IPS DF 6.9 (cell line): Measurements from ENCODE around the gene CD8B.

Source experiments
- DNase-seq: peaks from one replicate; pipeline ENCODE4 v3.0.0-alpha.2; 2013; ENCODE audit warnings: low read depth, low spot score
- H3K27ac ChIP-seq: one replicate; pipeline ENCODE4 v1.5.1; 2013; ENCODE audit warnings: low read length, control low read depth
- H3K27me3 ChIP-seq: 2 replicates; pipeline ENCODE4 v1.6.1; 2013; ENCODE audit warnings: mild to moderate bottlenecking, low read length; ENCODE audit not compliant: control insufficient read depth, insufficient read depth
- H3K36me3 ChIP-seq: 2 replicates; pipeline ENCODE4 v1.6.1; 2013; ENCODE audit warnings: low read length; ENCODE audit not compliant: control insufficient read depth, insufficient read depth
- H3K4me1 ChIP-seq: 2 replicates; pipeline ENCODE4 v1.6.1; 2013; ENCODE audit warnings: low read length; ENCODE audit not compliant: control insufficient read depth, insufficient read depth
- H3K4me3 ChIP-seq: 2 replicates; pipeline ENCODE4 v1.5.1; 2013; ENCODE audit warnings: mild to moderate bottlenecking, low read length
- H3K9me3 ChIP-seq: 2 replicates; pipeline ENCODE4 v1.6.1; 2013; ENCODE audit warnings: low read length, inconsistent platforms; ENCODE audit not compliant: control insufficient read depth, insufficient read depth
- WGBS: extraction: QIAGEN DNeasy Blood & Tissue Kit; methylation state at CpG from one replicate; pipeline ENCODE4 v1.1.7; 2013; ENCODE audit warnings: mixed read lengths, missing lambda C conversion rate; ENCODE audit not compliant: insufficient read length, insufficient coverage; 5-methylcytosine and 5-hydroxymethylcytosine counted together

CD8B gene

GRCh38 chr2:86787736-86788135 is 74.0 kb downstream of the CD8B start:
- Histone ChIP-seq H3K27ac (no peak overlapping the region), H3K27me3 (peaks cover 36% of the 10 kb centered on the region), H3K36me3 (no peaks in the 10 kb centered on the region), H3K4me1 (no peaks in the 10 kb centered on the region), H3K4me3 (no peak overlapping the region), H3K9me3 (no peaks in the 10 kb centered on the region)
- no CpG with 5 or more reads among the region's 2 CpGs for WGBS
- no peak for DNase-seq

GRCh38 chr2:86786001-86786536 is 75.6 kb downstream of the CD8B start:
- H3K4me1 ChIP-seq: no peaks in the 10 kb centered on the region
- no peak overlapping the region for H3K4me3 ChIP-seq
- DNase-seq: no peak
- peaks cover 28% of the 10 kb centered on the region for H3K27me3 ChIP-seq
- no peaks in the 10 kb centered on the region for H3K36me3 ChIP-seq
- H3K9me3 ChIP-seq: no peaks in the 10 kb centered on the region
- WGBS: no CpG with 5 or more reads among the region's 10 CpGs
- H3K27ac ChIP-seq: no peak overlapping the region

GRCh38 chr2:86785456-86785855 is 76.2 kb downstream of the CD8B start:
- Histone ChIP-seq H3K4me3 (no peak overlapping the region), H3K36me3 (no peaks in the 10 kb centered on the region), H3K27me3 (peaks cover 23% of the 10 kb centered on the region), H3K4me1 (no peaks in the 10 kb centered on the region), H3K27ac (no peak overlapping the region), H3K9me3 (no peaks in the 10 kb centered on the region)
- WGBS: no CpG with 5 or more reads among the region's 9 CpGs
- DNase-seq: no peak

DNA sequence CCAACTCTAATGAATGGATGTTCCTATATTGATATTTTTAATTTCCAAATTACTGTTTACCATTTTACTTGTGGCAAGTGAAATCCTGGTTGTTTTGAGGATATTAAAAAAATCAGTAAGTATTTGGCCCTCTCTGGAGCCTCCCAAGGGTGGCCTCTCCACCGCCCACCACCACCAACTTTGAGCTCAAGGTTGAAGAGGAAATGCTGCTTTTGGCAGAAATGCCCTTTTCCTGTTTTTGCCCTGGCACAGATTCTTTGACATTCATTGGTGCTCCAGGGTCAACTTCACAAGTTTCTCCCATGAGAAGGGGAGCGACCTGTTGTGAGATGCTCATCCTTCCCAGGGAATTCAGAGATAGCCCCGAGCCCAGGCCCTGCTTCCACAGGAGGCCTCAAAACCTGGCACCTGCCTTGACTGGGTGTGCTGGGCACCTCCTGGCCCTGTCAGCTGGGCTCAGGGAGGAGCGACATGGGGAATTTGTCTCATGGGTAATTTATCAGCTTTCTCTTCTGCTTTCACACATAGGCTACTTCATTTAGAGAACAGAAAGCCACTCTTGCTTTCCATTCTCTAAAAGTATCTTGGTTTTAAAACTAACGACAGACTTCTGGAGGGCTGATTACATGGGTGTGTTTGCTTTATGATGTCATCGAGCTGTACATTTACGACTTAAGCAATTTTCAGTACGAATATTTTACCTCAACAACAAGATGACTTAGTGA is 77.9 kb downstream of the CD8B start:
- Histone ChIP-seq H3K9me3 (no peaks in the 10 kb centered on the region), H3K27me3 (peaks cover 8% of the 10 kb centered on the region), H3K36me3 (no peaks in the 10 kb centered on the region), H3K27ac (no peak overlapping the region), H3K4me1 (no peaks in the 10 kb centered on the region), H3K4me3 (no peak overlapping the region; the same call in 1 of the 2 replicates)
- no CpG with 5 or more reads among the region's 8 CpGs for WGBS
- no peak for DNase-seq

DNA sequence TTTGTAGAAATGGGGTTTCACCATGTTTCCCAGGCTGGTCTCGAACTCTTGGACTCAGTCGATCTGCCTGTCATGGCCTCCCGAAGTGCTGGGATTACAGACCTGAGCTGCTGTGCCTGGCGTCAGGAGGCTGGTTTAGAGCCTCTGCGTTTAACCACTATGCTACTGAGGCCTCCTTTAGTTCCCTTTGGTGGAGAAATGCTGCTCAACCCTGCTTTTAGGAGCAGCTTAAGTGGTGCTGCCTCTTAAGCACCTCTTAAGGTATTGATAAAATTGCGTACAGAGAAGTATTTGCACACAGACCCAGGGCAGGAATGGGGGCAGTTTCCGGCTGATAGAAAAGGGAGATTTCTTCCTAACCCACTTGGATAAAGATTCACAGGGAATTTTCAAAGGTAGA is 78.9 kb downstream of the CD8B start:
- Histone ChIP-seq H3K9me3 (no peaks in the 10 kb centered on the region), H3K27ac (no peak overlapping the region), H3K4me3 (no peak overlapping the region), H3K4me1 (no peaks in the 10 kb centered on the region), H3K36me3 (no peaks in the 10 kb centered on the region), H3K27me3 (peaks cover 2% of the 10 kb centered on the region; the same call in 1 of the 2 replicates)
- no CpG with 5 or more reads among the region's 7 CpGs for WGBS
- no peak for DNase-seq

DNA sequence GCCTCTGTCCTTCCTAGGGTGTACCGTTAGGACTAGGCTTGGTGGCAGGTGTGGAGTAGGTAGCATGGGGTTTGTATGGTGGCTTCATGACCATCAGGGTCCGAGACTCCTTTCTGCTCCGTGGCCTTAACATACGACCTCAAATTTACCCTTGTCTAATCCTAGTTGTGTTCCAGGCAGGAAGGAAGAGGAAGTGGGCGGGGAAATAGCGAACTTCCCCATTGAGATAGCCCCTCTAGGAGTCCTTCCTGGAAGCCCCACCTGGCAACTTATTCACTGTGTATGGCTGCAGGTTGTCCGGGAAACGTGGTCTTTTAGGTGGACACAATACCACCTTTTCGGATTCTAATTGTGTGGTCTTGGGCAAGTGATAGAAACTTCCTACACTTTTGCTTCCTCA is 80.3 kb downstream of the CD8B start:
- Histone ChIP-seq H3K36me3 (no peaks in the 10 kb centered on the region), H3K27ac (no peak overlapping the region), H3K4me1 (no peaks in the 10 kb centered on the region), H3K4me3 (no peak overlapping the region), H3K27me3 (no peaks in the 10 kb centered on the region), H3K9me3 (no peaks in the 10 kb centered on the region)
- whole genome bisulfite sequencing: no CpG with 5 or more reads among the region's 9 CpGs
- no peak for DNase-seq

DNA sequence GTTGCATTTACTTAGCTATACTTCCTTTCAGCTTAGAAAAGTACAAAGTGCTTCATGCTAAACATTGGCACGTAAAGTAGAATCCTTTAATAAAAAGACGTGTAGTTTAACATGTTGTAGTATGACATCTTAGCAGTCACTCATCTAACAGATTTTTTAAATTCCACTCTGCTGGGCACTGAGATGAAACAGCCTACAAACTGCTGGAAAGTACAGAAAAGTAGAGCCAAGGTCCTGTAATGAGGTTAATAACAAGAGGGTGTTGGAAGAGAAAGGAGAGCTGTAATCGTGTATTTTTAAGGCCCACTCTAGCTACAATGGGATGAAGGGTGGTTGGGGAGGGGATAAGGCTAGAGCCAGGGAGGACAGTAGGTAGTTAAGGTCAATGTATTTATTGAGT is 81.7 kb downstream of the CD8B start:
- Histone ChIP-seq H3K4me3 (no peak overlapping the region), H3K4me1 (no peaks in the 10 kb centered on the region), H3K27me3 (no peaks in the 10 kb centered on the region), H3K27ac (no peak overlapping the region), H3K36me3 (no peaks in the 10 kb centered on the region), H3K9me3 (no peaks in the 10 kb centered on the region)
- WGBS: no CpG with 5 or more reads among the region's 3 CpGs
- no peak for DNase-seq

GRCh38 chr2:86778957-86779356 is 82.7 kb downstream of the CD8B start:
- DNase-seq: no peak
- H3K27me3 ChIP-seq: no peaks in the 10 kb centered on the region
- no CpG with 5 or more reads among the region's 2 CpGs for WGBS
- H3K4me1 ChIP-seq: no peaks in the 10 kb centered on the region
- H3K4me3 ChIP-seq: no peak overlapping the region
- H3K9me3 ChIP-seq: no peaks in the 10 kb centered on the region
- H3K36me3 ChIP-seq: no peaks in the 10 kb centered on the region; the same call in 1 of the 2 replicates
- H3K27ac ChIP-seq: no peak overlapping the region

- Histone ChIP-seq H3K4me1 (no peaks in the 10 kb centered on the region), H3K27ac (no peak overlapping the region), H3K36me3 (no peaks in the 10 kb centered on the region; the same call in 1 of the 2 replicates), H3K9me3 (no peaks in the 10 kb centered on the region), H3K27me3 (no peaks in the 10 kb centered on the region), H3K4me3 (no peak overlapping the region)
- no CpG with 5 or more reads among the region's 7 CpGs for WGBS
- DNase-seq: no peak
Observed at GRCh38 chr2:86776532-86776931, 85.2 kb downstream of the CD8B start.

- Histone ChIP-seq H3K4me3 (no peak overlapping the region), H3K9me3 (no peaks in the 10 kb centered on the region), H3K27me3 (no peaks in the 10 kb centered on the region), H3K4me1 (no peaks in the 10 kb centered on the region), H3K36me3 (peaks cover 4% of the 10 kb centered on the region; the same call in 1 of the 2 replicates), H3K27ac (no peak overlapping the region)
- WGBS: no CpG with 5 or more reads among the region's 4 CpGs
- no peak for DNase-seq
Observed at GRCh38 chr2:86775338-86775737, 86.3 kb downstream of the CD8B start.

GRCh38 chr2:86774862-86775261 is 86.8 kb downstream of the CD8B start:
- H3K4me1 ChIP-seq: no peaks in the 10 kb centered on the region
- WGBS: no CpG with 5 or more reads among the region's 5 CpGs
- H3K4me3 ChIP-seq: no peak overlapping the region
- H3K9me3 ChIP-seq: no peaks in the 10 kb centered on the region
- DNase-seq: no peak
- H3K27ac ChIP-seq: no peak overlapping the region
- H3K27me3 ChIP-seq: no peaks in the 10 kb centered on the region
- peaks cover 4% of the 10 kb centered on the region; the same call in 1 of the 2 replicates for H3K36me3 ChIP-seq
